Heart right ventricle (tissue), 16 donors: ENCODE data around the gene ITGB5. TPM values are rescaled to one million over a fixed set of nuclear protein-coding genes. Genes with fewer than 3 reads are reported as not detected.

Experiments
- ATAC-seq, 8 donors: fragments of 200-7000 bp; cut with Tn5 transposase; one replicate each; pipeline ENCODE4 v1.9.1; 2020; ENCODE audit warnings: mild to moderate bottlenecking in 8 of 8, moderate library complexity in 8 of 8, moderate number of reproducible peaks in 1 of 8
- DNase-seq, 2 donors: peaks; one replicate each; pipeline ENCODE4 v3.0.0-alpha.2; 2020
- H3K27ac ChIP-seq, 10 donors: fragments of 200-600 bp; sonication (generic) in 2 of 10; one replicate each; pipeline versions ENCODE4 v1.5.0 to v1.8.0; 2020 to 2022; ENCODE audit warnings: mild to moderate bottlenecking in 3 of 10
- H3K27me3 ChIP-seq, 7 donors: fragments of 200-600 bp; one replicate each; pipeline ENCODE4 v1.8.0; 2021 to 2022; ENCODE audit warnings: mild to moderate bottlenecking in 2 of 7
- H3K36me3 ChIP-seq, 9 donors: fragments of 200-600 bp; sonication (generic) in 1 of 9; one replicate each; pipeline versions ENCODE4 v1.5.0 to v1.8.0; 2020 to 2022; ENCODE audit warnings: mild to moderate bottlenecking in 2 of 9
- H3K4me1 ChIP-seq, 9 donors: fragments of 200-600 bp; sonication (generic) in 1 of 9; one replicate each; pipeline versions ENCODE4 v1.5.0 to v1.8.0; 2020 to 2022; ENCODE audit warnings: mild to moderate bottlenecking in 4 of 9
- H3K4me3 ChIP-seq, 10 donors: fragments of 200-600 bp; sonication (generic) in 2 of 10; one replicate each; pipeline versions ENCODE4 v1.5.0 to v1.8.0; 2020 to 2022; ENCODE audit warnings: mild to moderate bottlenecking in 7 of 10, moderate library complexity in 2 of 10
- H3K9me3 ChIP-seq, 11 donors: fragments of 200-600 bp in 10 of 11; sonication (generic) in 2 of 11; one replicate each; pipeline versions ENCODE4 v1.5.0 to v1.8.0; 2013 to 2022; ENCODE audit warnings: mild to moderate bottlenecking in 2 of 11, control low read depth in 1 of 11, moderate library complexity in 1 of 11
- WGBS, 2 donors: extraction: QIAGEN DNeasy Blood & Tissue Kit; methylation state at CpG; one replicate each; pipeline ENCODE4 v1.1.7; 2013; ENCODE audit warnings: inconsistent platforms in 1 of 2; 5-methylcytosine and 5-hydroxymethylcytosine counted together
- intact Hi-C, 10 donors: fragments of 100-400 bp; cut with DNase I; formaldehyde crosslinking; loops; one replicate each; pipeline versions ENCODE4 v1.11.1 to v1.14.2; 2022
- polyA plus RNA-seq, 2 donors: library from polyadenylated mRNA; stranded (reverse); fragments of 200-250 nt; gene quantifications; one replicate each; pipeline ENCODE4 v1.2.3, GENCODE V29; 2013
- total RNA-seq, 10 donors: library from RNA; stranded (reverse); fragmentation: NEBNext Ultra II Directional in 3 of 10; extraction: Animal tissue kit (Norgen Biotek cat#: 25700) in 3 of 10; gene quantifications; one replicate each; pipeline versions ENCODE4 v1.2.1 to v1.2.4, GENCODE V29; 2021 to 2023
- TF ChIP-seq, protein P1 (sequence below), 9 donors: fragments of 200-600 bp; sonication (generic) in 2 of 9; IDR thresholded peaks; one replicate each; pipeline versions ENCODE4 v1.5.0 to v1.8.0; 2021 to 2022; ENCODE audit warnings: antibody characterized with exemption in 9 of 9, mild to moderate bottlenecking in 5 of 9, moderate library complexity in 1 of 9
- donor health status: Arrhythmogenic right ventricular cardiomyopathy.
- donor health status: ischemic (EF 13 %, LVEDD 7.1; RV severe dilation, severe dysfunction).
- donor health status: healthy with polysubstance abuse.
- donor health status: DM: no; HTN: yes; CAD: no.
- donor health status: DM: no; HTN: no; CAD: no.
- donor health status: ischemic (EF 25% LVEDD 6.9; RV normal size, moderate dysfunction).
- donor health status: ischemic (EF 25% LVEDD 5.7; RV mildly dilated, moderate dysfunction).
- donor health status: healthy.
- donor health status: DM: yes; HTN: yes; CAD: no.
- donor health status: Ischemic cardiomyopathy.
- donor health status: ischemic (EF 35%, LVEDD 5.7; RV mildly dilated, moderate dysfunction).
- donor health status: nonischemic (EF 11% LVEDD 7.7; RV severe dilation, severe dysfunction).
- donor health status: DM: yes; HTN: yes; CAD: no.
- donor health status: PGD.
- donor health status: ischemic (EF 29% LVEDD 5.4; RV normal size, mild dysfunction).
- donor health status: nonischemic (EF 23%, LVEDD 6.1; RV moderate dilation, normal function).

ITGB5 gene
- total and polyA plus RNA-seq, 12 donors = 18.5 to 154 (median 108) TPM

DNA sequence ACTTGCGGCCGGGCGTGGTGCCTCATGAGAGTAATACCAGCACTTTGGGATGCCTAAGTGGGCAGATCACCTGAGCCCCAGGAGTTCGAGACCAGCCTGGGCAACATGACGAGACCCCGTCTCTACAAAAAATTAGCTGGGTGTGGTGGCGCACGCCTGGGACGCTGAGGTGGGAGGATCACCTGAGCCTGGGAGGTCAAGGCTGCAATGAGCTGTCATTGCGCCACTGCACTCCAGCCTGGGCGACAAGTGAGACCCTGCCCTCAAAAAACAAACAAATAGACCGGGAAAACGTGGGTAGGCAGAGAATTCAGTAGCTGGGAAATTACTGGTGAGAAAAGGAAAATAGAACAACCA is 156.2 kb downstream of the ITGB5 start:
- no peaks in the 10 kb centered on the region for H3K9me3 ChIP-seq
- peaks cover 0 to 34% (median 0%) of the 10 kb centered on the region in 7 donors for H3K27me3 ChIP-seq
- TF ChIP-seq, protein P1, sequence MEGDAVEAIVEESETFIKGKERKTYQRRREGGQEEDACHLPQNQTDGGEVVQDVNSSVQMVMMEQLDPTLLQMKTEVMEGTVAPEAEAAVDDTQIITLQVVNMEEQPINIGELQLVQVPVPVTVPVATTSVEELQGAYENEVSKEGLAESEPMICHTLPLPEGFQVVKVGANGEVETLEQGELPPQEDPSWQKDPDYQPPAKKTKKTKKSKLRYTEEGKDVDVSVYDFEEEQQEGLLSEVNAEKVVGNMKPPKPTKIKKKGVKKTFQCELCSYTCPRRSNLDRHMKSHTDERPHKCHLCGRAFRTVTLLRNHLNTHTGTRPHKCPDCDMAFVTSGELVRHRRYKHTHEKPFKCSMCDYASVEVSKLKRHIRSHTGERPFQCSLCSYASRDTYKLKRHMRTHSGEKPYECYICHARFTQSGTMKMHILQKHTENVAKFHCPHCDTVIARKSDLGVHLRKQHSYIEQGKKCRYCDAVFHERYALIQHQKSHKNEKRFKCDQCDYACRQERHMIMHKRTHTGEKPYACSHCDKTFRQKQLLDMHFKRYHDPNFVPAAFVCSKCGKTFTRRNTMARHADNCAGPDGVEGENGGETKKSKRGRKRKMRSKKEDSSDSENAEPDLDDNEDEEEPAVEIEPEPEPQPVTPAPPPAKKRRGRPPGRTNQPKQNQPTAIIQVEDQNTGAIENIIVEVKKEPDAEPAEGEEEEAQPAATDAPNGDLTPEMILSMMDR (IDR thresholded peaks at IDR 0.05) = no peak
- H3K4me1 ChIP-seq = peaks cover 0 to 41% (median 19%) of the 10 kb centered on the region in 9 donors
- 16 to 18% methylated on average over 13 of the region's 13 CpGs for WGBS, 2 donors
- peak overlapping the region; percentile 75 to 95 (median 86) for H3K4me3 ChIP-seq
- ATAC-seq (peak in 3 of 8 donors; percentile 12 to 36 (median 13)), DNase-seq (no peak)
- H3K36me3 ChIP-seq = peaks cover 0 to 22% (median 10%) of the 10 kb centered on the region in 9 donors
- intact Hi-C loops = no loop called here
- H3K27ac ChIP-seq = peak overlapping the region in 8 of 10 donors; percentile 64 to 86 (median 77)

DNA sequence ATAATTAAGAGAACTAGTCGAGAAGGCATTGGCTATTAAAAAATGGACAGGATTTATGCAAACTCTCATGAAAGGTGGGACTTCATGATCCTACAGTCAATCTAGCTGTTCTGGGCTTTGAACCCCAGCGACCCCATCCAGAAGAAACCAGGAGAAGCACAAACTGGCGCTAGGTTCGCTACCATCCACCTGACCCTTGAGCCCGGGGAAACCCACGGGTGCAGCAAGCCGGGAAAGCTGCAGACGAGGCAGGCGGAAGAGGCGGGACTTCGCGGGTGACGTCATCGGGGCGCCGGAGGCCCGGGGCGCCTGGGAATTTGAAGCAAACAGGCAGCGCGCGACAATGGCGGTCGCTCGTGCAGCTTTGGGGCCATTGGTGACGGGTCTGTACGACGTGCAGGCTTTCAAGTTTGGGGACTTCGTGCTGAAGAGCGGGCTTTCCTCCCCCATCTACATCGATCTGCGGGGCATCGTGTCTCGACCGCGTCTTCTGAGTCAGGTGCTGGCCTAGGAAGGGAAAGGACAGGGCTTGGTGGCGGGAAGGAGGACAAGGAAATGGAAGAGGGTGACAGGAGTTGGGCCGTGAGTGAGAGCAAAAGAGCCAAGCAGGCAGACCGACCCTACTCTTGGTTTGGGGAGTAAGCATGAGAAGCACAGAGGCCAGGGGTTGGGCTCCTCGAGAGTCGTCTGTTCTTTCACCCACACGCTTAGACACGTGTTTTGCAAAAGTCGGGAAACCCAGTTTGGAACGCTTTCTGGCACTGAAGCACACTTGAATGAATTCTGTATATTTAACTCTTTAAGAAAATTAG is 156.8 kb downstream of the ITGB5 start, which contains the start of gene UMPS:
Gene UMPS, plus strand, starts transcription at position 324 of the 812 bp plus-strand sequence. Its CDS starts 20 bp downstream, at position 344.
- peaks cover 0 to 41% (median 19%) of the 10 kb centered on the region in 9 donors for H3K4me1 ChIP-seq
- TF ChIP-seq, protein P1 (IDR thresholded peaks at IDR 0.05) = no peak
- no peaks in the 10 kb centered on the region for H3K9me3 ChIP-seq
- DNase-seq (peak; percentile 93 to 96), ATAC-seq (peak; percentile 95 to 99 (median 98))
- H3K27me3 ChIP-seq = peaks cover 0 to 40% (median 0%) of the 10 kb centered on the region in 7 donors
- peak within 1 kb of the TSS in 9 of 10 donors; percentile 56 to 86 (median 74) for H3K27ac ChIP-seq
- peak within 1 kb of the TSS; percentile 75 to 95 (median 86) for H3K4me3 ChIP-seq
- peaks cover 0 to 16% (median 4%) of the 10 kb centered on the region in 9 donors for H3K36me3 ChIP-seq
- 0 to 1% methylated on average over 44 of the region's 44 CpGs for WGBS, 2 donors
- intact Hi-C loops = no loop called here

DNA sequence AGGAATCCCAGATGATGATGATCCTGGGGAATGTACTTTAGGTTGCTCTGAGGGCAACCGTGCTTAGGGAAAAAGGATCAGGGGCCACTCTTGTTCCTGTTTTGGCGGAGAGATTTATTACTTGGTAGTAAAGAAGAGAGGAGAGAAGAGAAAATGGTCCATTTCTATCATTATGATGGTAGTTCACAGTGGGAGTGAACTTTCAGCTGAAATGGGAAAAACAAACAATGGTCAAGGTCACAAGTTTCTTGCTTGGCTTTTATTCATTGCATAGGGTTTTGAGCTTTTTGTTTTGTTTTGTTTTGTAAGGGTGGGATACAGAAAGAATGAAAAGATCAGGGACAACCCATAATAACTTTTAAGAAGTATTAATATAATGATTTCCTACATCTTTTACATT is 164.6 kb downstream of the ITGB5 start:
- no peak overlapping the region for H3K27ac ChIP-seq
- WGBS, 2 donors = 79 to 80% methylated on average over 2 of the region's 2 CpGs
- intact Hi-C loops = no loop called here
- H3K4me3 ChIP-seq = no peak overlapping the region
- DNase-seq = no peak
- TF ChIP-seq, protein P1 (IDR thresholded peaks at IDR 0.05) = no peak
- peaks cover 0 to 24% (median 6%) of the 10 kb centered on the region in 9 donors for H3K36me3 ChIP-seq
- H3K9me3 ChIP-seq = no peaks in the 10 kb centered on the region
- ATAC-seq = no peak
- H3K4me1 ChIP-seq = no peaks in the 10 kb centered on the region
- peaks cover 0 to 41% (median 0%) of the 10 kb centered on the region in 7 donors for H3K27me3 ChIP-seq

DNA sequence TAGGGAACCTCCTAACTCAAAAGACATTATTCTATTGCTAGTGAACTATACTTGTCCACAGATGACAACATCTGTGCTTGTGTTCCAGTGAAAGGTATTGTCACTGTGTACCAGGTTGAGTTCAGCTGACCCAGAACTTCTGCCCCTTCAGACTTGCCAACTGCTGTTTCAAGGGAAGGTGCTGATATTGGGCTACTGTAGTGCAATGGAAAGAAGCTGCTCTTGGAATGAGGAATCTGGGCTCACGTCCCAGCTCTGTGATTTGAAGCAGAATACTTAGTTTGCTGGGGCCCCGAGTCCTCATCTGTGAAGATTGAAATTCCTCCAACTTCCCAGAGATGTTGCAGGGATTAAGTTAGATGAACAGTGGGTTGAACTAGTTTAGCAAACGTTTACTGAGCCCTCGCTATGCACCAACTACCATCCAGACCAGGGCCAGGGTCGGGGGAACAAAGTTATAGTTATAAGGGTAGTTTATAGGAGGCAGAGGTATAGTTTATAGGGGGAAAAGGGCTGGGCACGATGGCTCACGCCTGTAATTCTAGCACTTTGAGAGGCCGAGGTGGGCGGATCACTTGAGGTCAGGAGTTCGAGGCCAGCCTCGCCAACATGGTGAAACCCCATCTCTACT is 172.8 kb downstream of the ITGB5 start:
- Histone ChIP-seq H3K4me3 (no peak overlapping the region), H3K9me3 (no peaks in the 10 kb centered on the region), H3K27ac (peak overlapping the region in 4 of 10 donors; percentile 2 to 37 (median 25)), H3K36me3 (peaks cover 0 to 32% (median 5%) of the 10 kb centered on the region in 9 donors), H3K27me3 (peaks cover 0 to 9% (median 0%) of the 10 kb centered on the region in 7 donors), H3K4me1 (peaks cover 0 to 13% (median 0%) of the 10 kb centered on the region in 9 donors)
- intact Hi-C loops = no loop called here
- ATAC-seq (peak in 7 of 8 donors; percentile 11 to 92 (median 84)), DNase-seq (peak in 1 of 2 donors; percentile 11)
- TF ChIP-seq, protein P1 (IDR thresholded peaks at IDR 0.05) = no peak
- WGBS, 2 donors = 71 to 73% methylated on average over 11 of the region's 11 CpGs
